GM12875 (cell line): ENCODE results near the gene VTN.

Experiments
- H3K4me3 ChIP-seq: one replicate; pipeline ENCODE4 v1.5.1; 2011; ENCODE audit warnings: low read depth, low read length, control low read depth
- TF ChIP-seq, protein P1 (sequence below): IDR thresholded peaks from 2 replicates; pipeline ENCODE4 v1.5.1; 2011; ENCODE audit warnings: low read depth, mild to moderate bottlenecking, control low read depth, inconsistent platforms, low read length, moderate library complexity, borderline replicate concordance; ENCODE audit not compliant: insufficient read depth

Gene VTN

DNA sequence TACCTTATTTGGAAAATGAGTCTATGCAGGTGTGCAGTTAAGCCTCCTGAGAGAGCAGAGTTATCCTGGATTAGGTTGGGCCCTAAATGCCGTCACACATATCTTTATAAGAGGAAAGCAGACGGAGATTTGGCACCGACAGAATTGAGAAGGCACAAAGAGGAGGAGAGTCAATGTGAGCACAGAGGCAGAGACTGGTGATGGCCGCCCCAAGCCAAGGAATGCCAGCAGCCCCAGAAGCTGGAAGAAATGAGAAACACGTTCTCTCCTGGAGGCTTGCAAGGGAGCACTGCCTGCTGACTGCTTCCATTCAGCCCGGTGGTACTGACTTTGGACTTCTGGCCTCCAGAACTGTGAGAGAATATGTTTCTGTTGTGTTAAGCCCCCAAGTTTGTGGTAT lies 32.7 kb upstream of the VTN start:
- TF ChIP-seq, protein P1, sequence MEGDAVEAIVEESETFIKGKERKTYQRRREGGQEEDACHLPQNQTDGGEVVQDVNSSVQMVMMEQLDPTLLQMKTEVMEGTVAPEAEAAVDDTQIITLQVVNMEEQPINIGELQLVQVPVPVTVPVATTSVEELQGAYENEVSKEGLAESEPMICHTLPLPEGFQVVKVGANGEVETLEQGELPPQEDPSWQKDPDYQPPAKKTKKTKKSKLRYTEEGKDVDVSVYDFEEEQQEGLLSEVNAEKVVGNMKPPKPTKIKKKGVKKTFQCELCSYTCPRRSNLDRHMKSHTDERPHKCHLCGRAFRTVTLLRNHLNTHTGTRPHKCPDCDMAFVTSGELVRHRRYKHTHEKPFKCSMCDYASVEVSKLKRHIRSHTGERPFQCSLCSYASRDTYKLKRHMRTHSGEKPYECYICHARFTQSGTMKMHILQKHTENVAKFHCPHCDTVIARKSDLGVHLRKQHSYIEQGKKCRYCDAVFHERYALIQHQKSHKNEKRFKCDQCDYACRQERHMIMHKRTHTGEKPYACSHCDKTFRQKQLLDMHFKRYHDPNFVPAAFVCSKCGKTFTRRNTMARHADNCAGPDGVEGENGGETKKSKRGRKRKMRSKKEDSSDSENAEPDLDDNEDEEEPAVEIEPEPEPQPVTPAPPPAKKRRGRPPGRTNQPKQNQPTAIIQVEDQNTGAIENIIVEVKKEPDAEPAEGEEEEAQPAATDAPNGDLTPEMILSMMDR: no peak
- no peak overlapping the region for H3K4me3 ChIP-seq

DNA sequence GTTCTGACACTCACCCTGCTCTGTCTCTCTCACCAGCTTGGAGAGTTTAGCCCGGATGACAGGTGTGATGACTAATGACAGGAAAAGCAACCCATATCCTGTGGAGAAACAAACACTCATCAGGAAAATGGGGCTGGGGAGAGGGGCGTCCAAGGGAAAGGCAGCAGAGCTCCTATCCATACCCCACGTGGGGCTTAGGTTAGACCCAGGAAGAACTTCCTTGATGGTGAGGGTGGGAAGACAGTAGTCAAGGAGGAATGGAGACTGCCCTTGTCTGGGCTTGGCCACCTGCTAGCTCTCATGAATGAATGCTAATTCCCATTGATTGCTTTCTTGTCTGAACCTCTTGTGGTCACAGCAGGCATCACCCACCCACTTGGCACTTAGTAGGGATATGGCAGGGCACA lies 32.1 kb upstream of the VTN start:
- no peak overlapping the region for H3K4me3 ChIP-seq
- TF ChIP-seq, protein P1: no peak

DNA sequence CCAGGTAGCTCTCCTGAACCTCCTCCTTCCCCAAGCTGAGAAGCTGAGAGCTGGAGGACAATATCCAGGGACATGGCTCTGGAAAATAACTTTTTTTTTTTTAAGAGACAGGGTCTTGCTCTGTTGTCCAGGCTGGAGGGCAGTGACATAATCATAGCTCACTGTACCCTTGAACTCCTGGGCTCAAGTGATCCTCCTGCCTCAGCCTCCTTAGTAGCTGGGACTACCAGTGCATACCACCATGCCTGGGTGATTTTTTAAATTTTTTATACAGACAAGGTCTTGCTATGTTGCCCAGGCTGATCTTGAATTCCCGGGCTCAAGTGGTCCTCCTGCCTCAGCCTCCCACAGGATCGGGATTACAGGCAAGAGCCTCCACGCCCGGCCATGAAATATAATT lies 29.7 kb upstream of the VTN start:
- no peak overlapping the region for H3K4me3 ChIP-seq
- TF ChIP-seq, protein P1: no peak

DNA sequence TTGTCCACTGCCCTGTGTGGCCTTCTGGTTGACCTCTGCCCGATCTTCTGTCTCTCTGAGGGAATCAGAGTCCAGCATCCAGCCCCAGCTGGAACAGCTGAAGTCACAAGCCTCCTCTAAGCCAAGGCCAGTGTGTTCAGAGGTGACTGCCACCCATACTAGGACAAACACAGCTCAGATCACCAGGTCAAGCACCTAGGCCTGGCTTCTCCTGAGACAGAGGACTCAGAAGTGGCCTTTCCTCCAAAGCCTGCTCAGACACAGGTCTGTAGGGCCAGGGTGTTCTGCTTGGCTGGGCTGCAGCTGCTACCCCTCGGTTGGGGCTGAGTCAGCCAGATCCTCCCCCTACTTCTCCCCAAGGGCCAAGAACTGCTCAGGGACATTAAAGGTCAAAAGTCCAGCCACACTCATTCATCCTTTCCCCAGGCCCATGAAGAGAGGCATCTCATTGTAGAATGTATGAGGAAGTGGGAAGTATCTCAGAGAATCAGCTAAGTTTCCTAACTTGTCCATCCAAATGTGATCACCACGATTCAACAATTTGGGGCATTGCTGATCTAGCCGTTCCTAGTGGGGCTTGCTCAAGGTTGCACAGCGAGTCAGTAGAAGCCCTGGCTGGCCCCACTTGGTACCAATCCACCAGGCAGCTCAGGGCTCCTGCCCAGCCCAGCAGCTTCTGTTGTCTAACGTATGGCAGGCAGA lies 28.3 kb upstream of the VTN start:
- TF ChIP-seq, protein P1: no peak
- H3K4me3 ChIP-seq: no peak overlapping the region

DNA sequence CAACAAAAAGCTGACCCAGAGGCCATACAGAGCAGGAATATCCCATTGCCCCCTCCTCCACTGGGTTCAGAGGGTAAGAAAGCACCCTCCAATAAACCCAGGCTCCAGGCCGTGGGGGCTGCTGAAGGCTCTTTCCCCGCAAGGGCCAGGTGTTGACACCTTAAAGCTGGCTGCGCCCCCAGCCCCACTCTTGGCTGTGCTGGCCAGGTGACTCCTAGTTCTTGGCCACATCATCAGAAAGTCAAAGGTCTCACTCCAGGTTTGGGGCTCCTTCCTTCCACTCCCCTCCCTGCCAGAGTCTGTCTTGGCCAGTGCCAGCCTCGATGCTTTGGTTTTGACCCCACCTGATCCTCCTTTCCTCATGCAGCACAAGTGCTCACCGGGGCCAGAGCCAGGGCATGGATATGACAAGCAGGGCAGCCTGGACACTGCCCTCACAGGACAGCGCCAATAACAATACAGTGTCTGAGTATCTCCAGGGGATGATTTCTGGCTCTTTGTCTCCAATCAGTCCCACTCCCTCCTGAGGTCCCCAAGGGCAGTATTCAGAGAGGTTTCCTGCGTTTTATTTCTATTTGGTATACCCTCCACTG lies 27.7 kb upstream of the VTN start:
- TF ChIP-seq, protein P1: no peak
- H3K4me3 ChIP-seq: no peak overlapping the region

DNA sequence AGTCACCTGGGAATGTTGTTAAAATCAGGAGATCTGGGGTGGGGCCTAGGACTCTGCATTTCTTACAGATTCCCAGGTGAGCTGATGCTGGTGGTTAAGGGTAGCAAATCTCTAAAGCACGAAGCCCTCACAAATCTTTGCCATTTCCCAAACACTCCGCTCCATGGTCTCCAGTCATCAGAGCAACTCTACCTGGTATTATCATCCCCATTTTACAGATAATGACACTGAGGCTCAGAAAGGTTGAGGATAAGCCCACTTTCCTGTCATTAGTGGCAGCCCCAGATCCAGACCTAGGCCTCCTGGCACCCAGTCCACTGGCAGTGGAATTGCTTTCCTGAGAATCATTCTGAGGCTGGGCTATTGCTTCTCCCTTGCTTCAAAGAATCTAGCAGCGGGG lies 27.2 kb upstream of the VTN start:
- TF ChIP-seq, protein P1: no peak
- H3K4me3 ChIP-seq: no peak overlapping the region

DNA sequence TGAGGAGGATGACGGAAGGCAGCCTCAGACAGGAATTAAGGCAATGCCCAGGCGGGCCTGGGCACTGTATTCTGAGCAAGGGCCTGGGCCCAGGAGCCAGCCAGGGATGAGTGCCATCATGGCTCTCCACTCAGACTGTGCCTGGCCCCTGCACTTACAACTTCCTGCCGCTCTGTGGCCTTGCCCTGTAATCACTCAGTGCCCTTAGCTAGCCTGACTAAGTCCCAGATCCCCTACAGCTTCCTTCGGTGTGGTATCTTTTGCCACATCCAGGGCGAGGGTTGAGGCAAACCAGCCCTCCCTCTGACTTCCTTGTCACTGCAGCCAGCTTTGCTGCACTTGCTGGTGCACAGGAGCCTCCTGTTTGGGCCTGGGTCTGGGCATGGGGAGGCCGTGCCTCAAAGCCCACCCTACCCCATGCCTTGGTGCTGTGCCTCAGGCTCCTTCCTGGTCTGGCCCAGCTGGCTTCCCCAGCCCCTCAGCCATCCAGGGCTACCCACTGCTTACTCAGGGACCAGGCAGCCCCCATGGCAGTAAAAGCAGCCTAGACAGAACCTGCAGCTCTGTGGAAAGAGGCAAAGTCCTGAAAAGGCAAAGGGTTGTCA lies 26.6 kb upstream of the VTN start:
- TF ChIP-seq, protein P1: no peak
- no peak overlapping the region for H3K4me3 ChIP-seq
